Colon (tissue), 2 donors: ENCODE measurements around the gene MTCL1.

Experiments
- FAIRE-seq: peaks from 2 replicates; lab custom pipeline; 2012; peaks lifted over from hg19 to GRCh38; lab: Jason Lieb, UNC
- donor health status: control.
- donor health status: control.

Gene MTCL1

GRCh38 chr18:8794156-8794933 lies 89.0 kb downstream of the MTCL1 start:
- no peak for FAIRE-seq

- FAIRE-seq, result no peak
Measured at GRCh38 chr18:8794934-8795280, 89.6 kb downstream of the MTCL1 start.

- FAIRE-seq, result no peak
Measured at GRCh38 chr18:8795586-8796325, 90.4 kb downstream of the MTCL1 start.

GRCh38 chr18:8797206-8797605 lies 91.8 kb downstream of the MTCL1 start:
- no peak for FAIRE-seq

GRCh38 chr18:8799001-8799400 lies 93.6 kb downstream of the MTCL1 start:
- FAIRE-seq, result no peak

GRCh38 chr18:8799596-8800441 lies 94.5 kb downstream of the MTCL1 start:
- no peak for FAIRE-seq

- no peak for FAIRE-seq
Measured at GRCh38 chr18:8800445-8800844, 95.1 kb downstream of the MTCL1 start.

- no peak for FAIRE-seq
Measured at GRCh38 chr18:8800876-8801262, 95.5 kb downstream of the MTCL1 start.

GRCh38 chr18:8801263-8801901 lies 96.0 kb downstream of the MTCL1 start:
- no peak for FAIRE-seq

GRCh38 chr18:8802017-8802672 lies 96.8 kb downstream of the MTCL1 start:
- FAIRE-seq, result no peak

- no peak for FAIRE-seq
Measured at GRCh38 chr18:8803063-8803795, 97.9 kb downstream of the MTCL1 start.

GRCh38 chr18:8803957-8804356 lies 98.6 kb downstream of the MTCL1 start:
- no peak for FAIRE-seq

- no peak for FAIRE-seq
Measured at GRCh38 chr18:8805552-8805951, 100.2 kb downstream of the MTCL1 start.

- FAIRE-seq, result no peak
Measured at GRCh38 chr18:8806100-8806797, 100.9 kb downstream of the MTCL1 start.

- no peak for FAIRE-seq
Measured at GRCh38 chr18:8806798-8807487, 101.6 kb downstream of the MTCL1 start.

GRCh38 chr18:8807488-8807805 lies 102.1 kb downstream of the MTCL1 start:
- no peak for FAIRE-seq

GRCh38 chr18:8808001-8808400 lies 102.6 kb downstream of the MTCL1 start:
- no peak for FAIRE-seq

GRCh38 chr18:8809514-8809913 lies 104.2 kb downstream of the MTCL1 start:
- no peak for FAIRE-seq

- FAIRE-seq, result no peak
Measured at GRCh38 chr18:8810157-8810556, 104.8 kb downstream of the MTCL1 start.

- FAIRE-seq, result no peak
Measured at GRCh38 chr18:8811115-8811514, 105.8 kb downstream of the MTCL1 start.
